ENCODE data around the gene ELK4. TPM values are rescaled to one million over a fixed set of nuclear protein-coding genes. Genes with fewer than 3 reads are reported as not detected.

Gene ELK4
- total and polyA plus RNA-seq, 10 donors: 8.5 to 109 (median 53.5) TPM

GRCh38 chr1:205594846-205595245 is 37.0 kb downstream of the ELK4 start:
- peak overlapping the region in 4 of 8 donors; percentile 75 to 78 (median 76) for H3K27ac ChIP-seq
- intact Hi-C loops (cut with DNase I; ENCODE audit: low total_unique reads): loop anchor here (5.0 kb wide), 3 partner anchors 37 to 117 kb away; partner anchors contain the start of gene ELK4
- H3K27me3 ChIP-seq (replicated peaks in 1 of 7): no peaks in the 10 kb centered on the region
- peaks cover 0 to 73% (median 34%) of the 10 kb centered on the region in 6 donors for H3K4me1 ChIP-seq
- TF ChIP-seq CTCF (IDR thresholded peaks at IDR 0.05 in 8 of 11, conservative IDR thresholded peaks at IDR 0.05 in 3 of 11): no peak
- no peak for TF ChIP-seq POLR2A (IDR thresholded peaks at IDR 0.05)
- TF ChIP-seq POLR2AphosphoS5 (IDR thresholded peaks at IDR 0.05): no peak
- DNase-seq: no peak
- no peak overlapping the region for H3K4me3 ChIP-seq
- peaks cover 0 to 30% (median 8%) of the 10 kb centered on the region in 6 donors for H3K36me3 ChIP-seq
- WGBS, 5 donors: 70 to 96% (median 82%) methylated on average over 1 of the region's 1 CpG
- no peaks in the 10 kb centered on the region for H3K9me3 ChIP-seq

DNA sequence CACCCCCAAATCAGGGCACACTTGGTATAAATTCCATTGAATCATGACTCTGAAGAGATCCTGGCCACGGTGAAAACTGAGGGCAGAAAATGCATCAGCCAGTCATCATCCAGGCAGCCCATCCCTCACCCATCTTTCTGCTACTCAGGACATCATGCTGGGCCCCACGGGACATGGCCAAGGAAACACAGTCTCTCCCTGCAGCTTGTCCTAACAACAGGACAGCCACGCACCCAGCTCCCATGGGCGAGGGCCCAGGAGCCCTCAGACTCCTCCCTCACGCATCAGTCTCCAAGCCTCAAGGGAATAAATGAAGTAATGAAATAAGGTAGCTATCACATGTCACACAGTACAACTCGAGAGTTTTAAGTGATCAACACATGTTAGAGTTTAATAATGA is 37.8 kb downstream of the ELK4 start:
- no peak for DNase-seq
- Histone ChIP-seq H3K36me3 (peaks cover 0 to 21% (median 5%) of the 10 kb centered on the region in 6 donors), H3K9me3 (no peaks in the 10 kb centered on the region), H3K27ac (peak overlapping the region; percentile 1 to 78 (median 71)), H3K4me1 (peaks cover 0 to 64% (median 33%) of the 10 kb centered on the region in 6 donors), H3K27me3 (replicated peaks in 1 of 7) (no peaks in the 10 kb centered on the region), H3K4me3 (no peak overlapping the region)
- 40 to 55% (median 48%) methylated on average over 4 to 6 of the region's 6 CpGs for WGBS, 5 donors
- intact Hi-C loops (cut with DNase I; ENCODE audit: low total_unique reads): loop anchor here (5.0 kb wide), 3 partner anchors 38 to 118 kb away; partner anchors contain the start of gene ELK4
- TF ChIP-seq POLR2AphosphoS5 (IDR thresholded peaks at IDR 0.05): peak in 1 of 3 donors; percentile 19
- TF ChIP-seq CTCF (IDR thresholded peaks at IDR 0.05 in 8 of 11, conservative IDR thresholded peaks at IDR 0.05 in 3 of 11): no peak
- no peak for TF ChIP-seq POLR2A (IDR thresholded peaks at IDR 0.05)

DNA sequence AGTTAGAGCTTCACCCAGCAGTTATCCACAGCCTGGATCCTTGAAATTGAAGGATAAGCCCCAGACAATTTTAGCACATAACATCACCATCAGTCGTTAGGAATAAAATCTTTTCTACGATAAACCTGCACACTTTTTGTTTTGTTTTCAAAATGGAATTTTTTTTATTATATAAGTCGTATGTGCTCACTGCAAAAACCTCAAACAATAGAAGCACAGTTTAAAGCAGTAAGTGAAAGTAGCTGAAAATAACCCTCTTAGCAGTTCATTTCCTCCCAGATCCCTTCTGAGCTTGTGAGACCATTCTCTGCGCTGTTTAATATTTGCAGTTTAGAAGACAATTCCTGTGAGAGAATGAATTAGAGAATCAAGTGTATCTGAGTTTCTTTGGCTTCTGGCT is 38.3 kb downstream of the ELK4 start:
- Histone ChIP-seq H3K9me3 (no peaks in the 10 kb centered on the region), H3K27me3 (replicated peaks in 1 of 7) (no peaks in the 10 kb centered on the region), H3K4me3 (no peak overlapping the region), H3K36me3 (peaks cover 0 to 17% (median 4%) of the 10 kb centered on the region in 6 donors), H3K27ac (peak overlapping the region; percentile 1 to 78 (median 71)), H3K4me1 (peaks cover 0 to 61% (median 34%) of the 10 kb centered on the region in 6 donors)
- 4 to 19% (median 11%) methylated on average over 4 of the region's 4 CpGs for WGBS, 5 donors
- DNase-seq: no peak
- intact Hi-C loops (cut with DNase I; ENCODE audit: low total_unique reads): loop anchor here (5.0 kb wide), 3 partner anchors 39 to 119 kb away; partner anchors contain the start of gene ELK4
- TF ChIP-seq CTCF (IDR thresholded peaks at IDR 0.05 in 8 of 11, conservative IDR thresholded peaks at IDR 0.05 in 3 of 11) (no peak), POLR2AphosphoS5 (IDR thresholded peaks at IDR 0.05) (no peak), POLR2A (IDR thresholded peaks at IDR 0.05) (no peak)

GRCh38 chr1:205592443-205593003 is 39.3 kb downstream of the ELK4 start:
- no peaks in the 10 kb centered on the region for H3K27me3 ChIP-seq (replicated peaks in 1 of 7)
- no peaks in the 10 kb centered on the region for H3K9me3 ChIP-seq
- peak; percentile 55 for DNase-seq
- H3K4me1 ChIP-seq: peaks cover 0 to 61% (median 36%) of the 10 kb centered on the region in 6 donors
- WGBS, 5 donors: 80 to 86% (median 83%) methylated on average over 13 to 14 of the region's 14 CpGs
- no peak for TF ChIP-seq CTCF (IDR thresholded peaks at IDR 0.05 in 8 of 11, conservative IDR thresholded peaks at IDR 0.05 in 3 of 11)
- TF ChIP-seq POLR2A (IDR thresholded peaks at IDR 0.05): no peak
- peak overlapping the region in 6 of 8 donors; percentile 60 to 78 (median 75) for H3K27ac ChIP-seq
- H3K4me3 ChIP-seq: peak overlapping the region in 6 of 8 donors; percentile 36 to 67 (median 44)
- intact Hi-C loops (cut with DNase I; ENCODE audit: low total_unique reads): loop anchor here (5.0 kb wide), 3 partner anchors 40 to 120 kb away; partner anchors contain the start of gene ELK4
- peaks cover 0 to 7% (median under 1%) of the 10 kb centered on the region in 6 donors for H3K36me3 ChIP-seq
